Mucosa of descending colon (tissue), 3 donors: ENCODE data around the gene GRK3. TPM values are rescaled to one million over a fixed set of nuclear protein-coding genes. Genes with fewer than 3 reads are reported as not detected.

Source experiments
- ATAC-seq: fragments of 200-7000 bp; cut with Tn5 transposase; one replicate; pipeline ENCODE4 v1.9.1; 2020; ENCODE audit warnings: mild to moderate bottlenecking, moderate library complexity
- DNase-seq, 3 donors: peaks; one replicate each; pipeline ENCODE4 v3.0.0-alpha.2; 2020
- H3K36me3 ChIP-seq: fragments of 200-600 bp; one replicate; pipeline ENCODE4 v1.8.0; 2021; ENCODE audit warnings: low read depth, mild to moderate bottlenecking
- H3K4me1 ChIP-seq: fragments of 200-600 bp; one replicate; pipeline ENCODE4 v1.8.0; 2021; ENCODE audit warnings: low read depth, mild to moderate bottlenecking
- H3K4me3 ChIP-seq: fragments of 200-600 bp; one replicate; pipeline ENCODE4 v1.8.0; 2021; ENCODE audit warnings: mild to moderate bottlenecking
- H3K9me3 ChIP-seq: fragments of 200-600 bp; one replicate; pipeline ENCODE4 v1.8.0; 2021; ENCODE audit warnings: mild to moderate bottlenecking
- intact Hi-C, 2 donors: fragments of 100-400 bp; cut with DNase I in 1 of 2; cut with micrococcal nuclease in 1 of 2; formaldehyde crosslinking; loops; one replicate each; pipeline versions ENCODE4 v1.11.0 to v1.11.1; 2022; cut with DNase I, micrococcal nuclease
- total RNA-seq, 3 donors: library from RNA; stranded (reverse); fragmentation: NEBNext Ultra II Directional in 2 of 3; extraction: Animal tissue kit (Norgen Biotek cat#: 25700) in 2 of 3; gene quantifications; one replicate each; pipeline versions ENCODE4 v1.2.1 to v1.2.4, GENCODE V29; 2021 to 2023
- TF ChIP-seq, protein P1 (sequence below): fragments of 200-600 bp; IDR thresholded peaks from one replicate; pipeline ENCODE4 v1.8.0; 2022; ENCODE audit warnings: antibody characterized with exemption, mild to moderate bottlenecking
- donor health status: DM: no; HTN: no; CAD: no; lungs with moderate emphysema.
- donor health status: DM: no; HTN: no; CAD: no.
- donor health status: DM: no; HTN: yes; CAD: no.

The GRK3 gene
- total RNA-seq, 3 donors from 2014 or later: 2.1 to 16.1 (median 3.2) TPM

DNA sequence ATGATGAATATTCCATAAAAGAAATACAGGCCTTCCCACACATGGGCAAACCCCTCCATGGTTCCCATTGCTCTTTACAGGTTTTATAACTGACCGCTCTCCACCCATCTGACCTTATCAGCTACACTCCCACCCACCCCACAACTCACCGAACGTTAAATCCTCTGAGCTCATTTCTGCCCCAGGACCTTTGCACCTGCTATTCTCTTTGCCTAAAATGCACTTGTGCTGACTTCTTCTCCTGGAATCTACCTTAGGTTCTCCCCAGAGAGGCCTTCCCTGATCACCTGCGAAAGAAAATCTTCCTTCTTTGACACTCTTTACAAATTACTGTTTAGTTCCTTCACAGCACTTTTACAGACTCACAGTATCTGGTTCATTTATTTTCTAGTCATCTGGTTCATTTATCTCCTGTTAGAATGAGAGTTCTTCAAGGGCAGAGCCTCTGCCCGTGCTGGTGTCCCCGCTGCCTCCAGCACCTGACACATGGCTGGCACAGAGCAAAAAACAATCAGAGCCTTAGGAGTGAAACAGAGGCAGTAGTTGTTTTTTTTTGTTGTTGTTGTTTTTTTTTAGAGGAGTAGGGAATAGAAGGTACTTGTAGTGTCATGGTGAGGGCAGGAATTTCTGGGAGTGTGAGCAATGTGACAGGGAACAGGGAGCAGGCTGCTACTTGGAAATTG is 21.6 kb upstream of the GRK3 start:
- TF ChIP-seq, protein P1, sequence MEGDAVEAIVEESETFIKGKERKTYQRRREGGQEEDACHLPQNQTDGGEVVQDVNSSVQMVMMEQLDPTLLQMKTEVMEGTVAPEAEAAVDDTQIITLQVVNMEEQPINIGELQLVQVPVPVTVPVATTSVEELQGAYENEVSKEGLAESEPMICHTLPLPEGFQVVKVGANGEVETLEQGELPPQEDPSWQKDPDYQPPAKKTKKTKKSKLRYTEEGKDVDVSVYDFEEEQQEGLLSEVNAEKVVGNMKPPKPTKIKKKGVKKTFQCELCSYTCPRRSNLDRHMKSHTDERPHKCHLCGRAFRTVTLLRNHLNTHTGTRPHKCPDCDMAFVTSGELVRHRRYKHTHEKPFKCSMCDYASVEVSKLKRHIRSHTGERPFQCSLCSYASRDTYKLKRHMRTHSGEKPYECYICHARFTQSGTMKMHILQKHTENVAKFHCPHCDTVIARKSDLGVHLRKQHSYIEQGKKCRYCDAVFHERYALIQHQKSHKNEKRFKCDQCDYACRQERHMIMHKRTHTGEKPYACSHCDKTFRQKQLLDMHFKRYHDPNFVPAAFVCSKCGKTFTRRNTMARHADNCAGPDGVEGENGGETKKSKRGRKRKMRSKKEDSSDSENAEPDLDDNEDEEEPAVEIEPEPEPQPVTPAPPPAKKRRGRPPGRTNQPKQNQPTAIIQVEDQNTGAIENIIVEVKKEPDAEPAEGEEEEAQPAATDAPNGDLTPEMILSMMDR: no peak
- intact Hi-C loops: no loop called here
- H3K4me1 ChIP-seq: no peaks in the 10 kb centered on the region

GRCh38 chr22:25545146-25545545 is 19.3 kb upstream of the GRK3 start:
- Histone ChIP-seq H3K4me3 (no peak overlapping the region), H3K36me3 (no peaks in the 10 kb centered on the region), H3K4me1 (no peaks in the 10 kb centered on the region), H3K9me3 (no peaks in the 10 kb centered on the region)
- DNase-seq (no peak), ATAC-seq (no peak)
- intact Hi-C loops: no loop called here
- TF ChIP-seq, protein P1: no peak

More for the DNA sequence above, 21.6 kb upstream of the GRK3 start:
- no peaks in the 10 kb centered on the region for H3K36me3 ChIP-seq
- H3K9me3 ChIP-seq: no peaks in the 10 kb centered on the region
- no peak for DNase-seq
- H3K4me3 ChIP-seq: no peak overlapping the region
- ATAC-seq: no peak

DNA sequence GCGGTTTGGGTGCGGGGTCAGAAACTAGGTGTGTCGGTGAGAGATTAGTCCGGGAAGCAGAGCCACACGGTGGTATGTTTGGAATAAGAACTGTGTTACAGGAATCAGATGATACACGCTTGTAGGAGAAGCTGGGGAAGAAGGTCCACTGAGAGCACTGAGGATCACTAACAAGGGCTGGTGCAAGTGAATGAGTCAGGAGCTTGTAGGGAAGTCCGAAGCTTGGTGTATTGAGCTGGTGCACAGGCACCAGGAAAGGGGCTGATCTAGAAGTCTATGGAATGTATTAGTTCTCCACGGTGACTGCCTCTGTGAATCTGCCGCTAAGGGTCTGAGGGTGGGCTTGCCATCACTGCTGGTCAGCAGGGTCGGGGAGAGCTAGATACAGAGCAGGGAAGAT is 18.8 kb upstream of the GRK3 start:
- Histone ChIP-seq H3K4me1 (no peaks in the 10 kb centered on the region), H3K36me3 (no peaks in the 10 kb centered on the region), H3K9me3 (no peaks in the 10 kb centered on the region), H3K4me3 (no peak overlapping the region)
- TF ChIP-seq, protein P1: no peak
- intact Hi-C loops: no loop called here
- ATAC-seq (no peak), DNase-seq (no peak)

DNA sequence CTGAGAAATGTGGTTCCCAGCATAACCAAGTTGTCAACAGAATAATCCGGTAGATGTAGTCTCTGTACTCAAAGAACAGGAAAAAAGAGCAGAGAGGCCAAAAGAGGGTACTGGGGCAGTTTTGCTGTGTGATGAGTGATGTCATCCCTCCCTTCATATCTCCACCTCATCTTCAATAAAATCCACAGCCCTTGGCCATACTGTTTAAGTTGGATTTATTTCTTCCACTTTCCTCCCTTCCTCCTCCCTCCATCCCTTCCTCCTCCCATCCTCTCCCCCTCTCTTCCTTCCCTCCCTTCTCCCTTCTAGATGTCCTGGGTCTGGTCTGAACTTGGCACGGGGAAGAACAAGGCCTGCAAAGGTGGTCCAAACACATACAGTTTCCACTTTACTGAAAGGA is 18.2 kb upstream of the GRK3 start:
- DNase-seq (no peak), ATAC-seq (no peak)
- no peak overlapping the region for H3K4me3 ChIP-seq
- TF ChIP-seq, protein P1: no peak
- no peaks in the 10 kb centered on the region for H3K36me3 ChIP-seq
- H3K4me1 ChIP-seq: no peaks in the 10 kb centered on the region
- no peaks in the 10 kb centered on the region for H3K9me3 ChIP-seq
- intact Hi-C loops: no loop called here

GRCh38 chr22:25546751-25547150 is 17.7 kb upstream of the GRK3 start:
- Histone ChIP-seq H3K9me3 (no peaks in the 10 kb centered on the region), H3K4me3 (no peak overlapping the region)
- peak; percentile 22 for ATAC-seq

More at GRCh38 chr22:25546751-25547150, 17.7 kb upstream of the GRK3 start:
- intact Hi-C loops: no loop called here
- TF ChIP-seq, protein P1: no peak
- no peak for DNase-seq
- no peaks in the 10 kb centered on the region for H3K4me1 ChIP-seq
- H3K36me3 ChIP-seq: no peaks in the 10 kb centered on the region
